Tongue (tissue), 2 donors: ENCODE data around the gene OR52R1. TPM values are rescaled to one million over a fixed set of nuclear protein-coding genes. Genes with fewer than 3 reads are reported as not detected.

ENCODE experiments used
- small RNA-seq: library from RNA; depleted of rRNA; stranded (forward); fragments of <200 nt; gene quantifications from one replicate; pipeline ENCODE3, GENCODE V24; 2014; ENCODE audit warnings: low replicate concordance
- total RNA-seq: library from RNA; depleted of rRNA; stranded (reverse); fragments of >200 nt; gene quantifications from one replicate; pipeline ENCODE4 v1.2.3, GENCODE V29; 2014

Gene OR52R1
- total RNA-seq, 1 donor from 2014 or later: not detected

Small RNA genes lying within 50 kb of the gene (small RNA-seq; reads per million reads assigned to genes)
- gene RF00091: not detected

Other genes with a start within 250 kb of the OR52R1 start
- gene OR52I2, start 222.6 kb downstream of the OR52R1 start, total RNA-seq: not detected
- gene OR52I1, start 210.3 kb downstream of the OR52R1 start, total RNA-seq: not detected
- 6.7 TPM for gene TRIM68, start 196.1 kb downstream of the OR52R1 start, total RNA-seq
- not detected for gene OR51D1, start 166.9 kb downstream of the OR52R1 start, total RNA-seq
- 1.9 TPM for gene OR51E1, start 160.4 kb downstream of the OR52R1 start, total RNA-seq
- not detected for gene OR51E2, start 106.5 kb downstream of the OR52R1 start, total RNA-seq
- not detected for gene MMP26, start 99.6 kb downstream of the OR52R1 start, total RNA-seq
- not detected for gene OR51F1, start 34.4 kb downstream of the OR52R1 start, total RNA-seq
- gene OR51F2, start 16.9 kb upstream of the OR52R1 start, total RNA-seq: not detected
- not detected for gene OR51S1, start 44.8 kb upstream of the OR52R1 start, total RNA-seq
- not detected for gene OR51T1, start 77.5 kb upstream of the OR52R1 start, total RNA-seq
- gene OR51A7, start 99.4 kb upstream of the OR52R1 start, total RNA-seq: not detected
- not detected for gene OR51G2, start 115.0 kb upstream of the OR52R1 start, total RNA-seq
- not detected for gene OR51G1, start 120.0 kb upstream of the OR52R1 start, total RNA-seq
- gene OR51A4, start 143.2 kb upstream of the OR52R1 start, total RNA-seq: not detected
- not detected for gene OR51A2, start 151.3 kb upstream of the OR52R1 start, total RNA-seq
- not detected for gene OR51L1, start 190.5 kb upstream of the OR52R1 start, total RNA-seq
- gene OR52J3, start 242.1 kb upstream of the OR52R1 start, total RNA-seq: not detected